ENCODE results near the gene BTG4. TPM values are rescaled to one million over a fixed set of nuclear protein-coding genes. Genes with fewer than 3 reads are reported as not detected.

The BTG4 gene
- total RNA-seq, 6 experiments from 2014 or later, result not detected

GRCh38 chr11:111527279-111527678 is 15.1 kb upstream of the BTG4 start:
- TF ChIP-seq CTCF (IDR thresholded peaks at IDR 0.05), result no peak
- Mint-ChIP-seq H3K36me3 (ENCODE audit: low read depth) (no peaks in the 10 kb centered on the region), H3K4me3 (no peak overlapping the region), H3K27ac (no peak overlapping the region), H3K9me3 (no peaks in the 10 kb centered on the region), H3K27me3 (ENCODE audit: insufficient read depth) (no peaks in the 10 kb centered on the region; the same call in 1 of the 2 replicates), H3K4me1 (ENCODE audit: low read depth) (peaks cover 65% of the 10 kb centered on the region)
- no peak for DNase-seq

- no peak overlapping the region for H3K4me3 Mint-ChIP-seq
- H3K27me3 Mint-ChIP-seq (ENCODE audit: insufficient read depth), result no peaks in the 10 kb centered on the region; the same call in 1 of the 2 replicates
- no peak overlapping the region for H3K27ac Mint-ChIP-seq
- H3K4me1 Mint-ChIP-seq (ENCODE audit: low read depth), result peaks cover 65% of the 10 kb centered on the region
- no peaks in the 10 kb centered on the region for H3K9me3 Mint-ChIP-seq
- H3K36me3 Mint-ChIP-seq (ENCODE audit: low read depth), result no peaks in the 10 kb centered on the region
- DNase-seq, result no peak
- no peak for TF ChIP-seq CTCF (IDR thresholded peaks at IDR 0.05)
Measured at GRCh38 chr11:111526501-111526900, 14.3 kb upstream of the BTG4 start.

DNA sequence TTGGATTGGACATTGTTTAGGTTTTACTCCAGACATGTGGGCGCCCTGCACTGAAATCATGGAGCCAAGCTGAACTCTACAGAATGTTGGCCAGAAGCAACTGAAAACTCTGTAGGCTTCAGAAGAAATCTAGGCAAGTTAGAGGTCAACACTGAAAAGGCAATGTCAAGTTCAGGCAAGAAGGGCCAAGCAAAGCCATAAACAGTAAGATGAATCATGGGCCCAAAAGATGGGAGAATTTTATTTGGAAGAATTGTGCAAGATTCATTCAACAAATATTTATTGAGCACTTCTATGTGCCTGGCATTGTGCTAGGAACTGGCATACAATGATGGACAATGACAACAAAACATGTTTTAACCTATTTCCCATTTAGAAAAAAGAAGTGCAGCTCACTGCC is 13.3 kb upstream of the BTG4 start:
- Mint-ChIP-seq H3K27me3 (ENCODE audit: insufficient read depth) (no peaks in the 10 kb centered on the region; the same call in 1 of the 2 replicates), H3K36me3 (ENCODE audit: low read depth) (no peaks in the 10 kb centered on the region), H3K27ac (no peak overlapping the region), H3K4me1 (ENCODE audit: low read depth) (peaks cover 66% of the 10 kb centered on the region), H3K4me3 (no peak overlapping the region), H3K9me3 (no peaks in the 10 kb centered on the region)
- DNase-seq, result no peak
- no peak for TF ChIP-seq CTCF (IDR thresholded peaks at IDR 0.05)

- no peaks in the 10 kb centered on the region; the same call in 1 of the 2 replicates for H3K27me3 Mint-ChIP-seq (ENCODE audit: insufficient read depth)
- H3K4me1 Mint-ChIP-seq (ENCODE audit: low read depth), result peaks cover 58% of the 10 kb centered on the region
- no peaks in the 10 kb centered on the region for H3K9me3 Mint-ChIP-seq
- no peak for DNase-seq
- no peak overlapping the region for H3K4me3 Mint-ChIP-seq
- no peak for TF ChIP-seq CTCF (IDR thresholded peaks at IDR 0.05)
- no peak overlapping the region for H3K27ac Mint-ChIP-seq
- H3K36me3 Mint-ChIP-seq (ENCODE audit: low read depth), result no peaks in the 10 kb centered on the region
Measured at GRCh38 chr11:111524056-111524455, 11.9 kb upstream of the BTG4 start.

DNA sequence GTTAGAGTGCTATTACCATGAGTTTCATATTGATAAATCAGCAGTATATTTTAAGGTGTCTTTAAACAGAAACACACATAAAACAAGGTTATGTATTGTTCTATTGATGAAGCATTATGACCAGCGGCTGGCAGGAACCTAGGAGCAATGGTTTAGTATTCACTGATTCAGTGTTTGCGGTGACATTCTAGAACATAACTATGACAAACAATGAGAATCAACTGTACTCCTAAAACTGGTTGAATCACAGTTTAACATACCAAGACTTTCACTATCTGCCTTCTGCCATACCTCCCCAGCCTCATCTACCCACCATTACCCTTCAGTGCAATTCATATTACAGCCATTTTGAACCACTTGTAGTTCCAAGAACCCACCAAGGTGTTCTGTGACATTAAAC is 11.2 kb upstream of the BTG4 start:
- no peaks in the 10 kb centered on the region for H3K36me3 Mint-ChIP-seq (ENCODE audit: low read depth)
- H3K27ac Mint-ChIP-seq, result no peak overlapping the region
- H3K27me3 Mint-ChIP-seq (ENCODE audit: insufficient read depth), result no peaks in the 10 kb centered on the region; the same call in 1 of the 2 replicates
- no peak for DNase-seq
- TF ChIP-seq CTCF (IDR thresholded peaks at IDR 0.05), result no peak
- no peak overlapping the region for H3K4me3 Mint-ChIP-seq
- H3K4me1 Mint-ChIP-seq (ENCODE audit: low read depth), result peaks cover 51% of the 10 kb centered on the region
- no peaks in the 10 kb centered on the region for H3K9me3 Mint-ChIP-seq

- Mint-ChIP-seq H3K4me3 (no peak overlapping the region), H3K27ac (no peak overlapping the region), H3K4me1 (ENCODE audit: low read depth) (peaks cover 50% of the 10 kb centered on the region), H3K9me3 (no peaks in the 10 kb centered on the region), H3K27me3 (ENCODE audit: insufficient read depth) (no peaks in the 10 kb centered on the region; the same call in 1 of the 2 replicates), H3K36me3 (ENCODE audit: low read depth) (no peaks in the 10 kb centered on the region)
- TF ChIP-seq CTCF (IDR thresholded peaks at IDR 0.05), result no peak
- DNase-seq, result no peak
Measured at GRCh38 chr11:111522426-111522825, 10.2 kb upstream of the BTG4 start.

Data from HFFc6 (cell line).